Activated naive CD8-positive, alpha-beta T cell treated with anti-CD3 and anti-CD28 coated beads, Interleukin-2, amount 50 U/mL, for 16 hours (primary cell): ENCODE results near the gene FAU.

Experiments used
- DNase-seq: peaks from one replicate; pipeline ENCODE4 v3.0.0-alpha.2; 2020; ENCODE audit warnings: low read depth, low spot score

The FAU gene

DNA sequence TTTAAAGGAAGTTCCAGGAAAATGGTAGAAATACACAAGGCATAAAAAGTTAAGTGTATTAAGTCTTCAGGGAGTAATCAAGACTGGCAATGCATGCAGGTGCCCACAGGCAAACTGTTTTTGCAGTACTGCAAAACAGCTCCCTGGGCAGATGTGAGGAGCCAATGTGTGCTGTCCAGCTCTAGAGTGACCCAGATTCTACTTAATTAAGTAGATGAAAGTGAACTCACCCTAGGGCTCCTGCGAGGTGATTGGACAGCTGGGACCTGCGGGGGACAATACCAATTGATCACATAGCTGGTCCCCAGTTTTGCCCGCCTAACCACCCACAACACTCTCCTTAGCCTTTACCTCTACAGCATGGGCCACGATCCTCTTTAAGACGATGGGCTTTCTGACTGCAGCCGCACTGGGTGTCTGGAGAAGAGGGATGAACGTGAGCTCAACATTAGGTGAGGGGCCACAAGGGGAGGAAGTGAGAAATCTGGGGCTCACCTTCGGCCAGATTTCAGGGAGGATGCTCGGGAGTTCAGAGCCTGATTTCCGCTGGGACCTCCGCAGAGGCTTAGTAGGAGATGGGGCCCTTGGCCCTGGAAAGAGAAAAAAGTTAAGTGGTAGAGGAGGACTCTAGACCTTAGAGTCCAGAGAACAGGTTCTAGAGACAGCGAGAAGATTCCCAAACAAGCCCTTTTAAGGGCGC, 38.6 kb downstream of the FAU start:
- no peak for DNase-seq

DNA sequence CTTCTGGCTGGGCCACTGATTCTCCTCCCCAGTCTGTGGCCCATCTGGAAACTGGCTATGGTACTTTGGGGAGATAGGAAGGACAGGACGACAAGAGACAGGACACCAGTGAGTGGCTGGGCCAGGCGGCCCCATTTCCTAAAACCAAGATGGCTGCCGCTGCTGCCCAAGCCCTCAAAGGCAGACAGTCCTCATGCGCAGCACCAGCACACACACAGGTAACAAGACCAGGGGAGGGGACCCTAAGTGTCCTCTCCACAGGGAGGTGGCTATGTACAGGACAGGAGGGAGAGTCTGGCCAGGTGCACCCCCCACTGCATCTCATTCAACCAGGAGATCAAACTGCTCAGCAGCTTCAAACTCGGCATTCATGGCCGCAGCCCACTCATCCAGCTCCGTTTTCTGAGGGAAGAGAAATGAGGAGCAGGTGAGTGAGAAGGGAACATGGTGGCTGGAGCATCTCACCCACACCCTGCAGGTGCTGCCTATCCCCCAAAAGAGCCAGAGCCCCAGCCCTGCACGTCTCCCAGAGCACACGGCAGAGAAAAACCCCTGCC, 43.1 kb downstream of the FAU start:
- no peak for DNase-seq

DNA sequence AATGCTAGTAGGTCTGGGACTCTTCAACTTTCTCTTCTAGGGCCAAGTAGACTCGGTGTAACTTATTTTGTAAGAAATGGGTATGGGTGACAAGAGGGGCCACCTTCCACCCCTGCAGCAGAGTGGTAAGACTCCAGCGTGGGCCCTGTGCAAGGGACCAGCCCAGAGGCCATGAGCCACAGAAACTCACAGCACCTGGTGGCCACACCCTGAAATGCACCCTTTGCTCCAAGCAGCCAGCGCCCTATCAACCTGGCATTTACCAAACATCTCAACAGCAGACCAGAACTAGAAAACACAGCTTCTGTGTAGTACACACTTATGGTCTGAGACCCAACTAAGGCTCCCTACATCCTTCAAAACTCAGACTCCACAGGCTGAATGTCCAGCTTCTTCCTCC, 43.8 kb downstream of the FAU start:
- peak; percentile 25 for DNase-seq

DNA sequence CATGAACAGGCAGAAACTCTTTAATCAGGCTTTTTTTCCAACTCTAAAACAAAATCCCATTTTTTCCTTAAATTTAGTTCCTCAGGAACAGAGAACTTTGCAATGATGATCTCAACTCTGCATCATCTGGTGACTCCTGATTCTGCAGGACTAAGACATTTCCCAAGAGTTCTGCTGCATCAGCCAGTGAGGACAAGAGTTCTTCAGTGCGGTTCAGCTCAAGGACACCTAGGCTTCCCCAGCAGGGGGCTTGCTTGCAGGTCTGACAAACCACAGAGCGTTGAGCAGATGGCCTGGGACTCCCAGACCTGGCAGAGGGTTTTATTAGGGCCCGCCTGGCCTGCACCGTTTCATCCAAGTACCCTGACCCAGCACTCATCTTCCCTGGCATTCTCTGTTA, 44.5 kb downstream of the FAU start:
- no peak for DNase-seq

DNA sequence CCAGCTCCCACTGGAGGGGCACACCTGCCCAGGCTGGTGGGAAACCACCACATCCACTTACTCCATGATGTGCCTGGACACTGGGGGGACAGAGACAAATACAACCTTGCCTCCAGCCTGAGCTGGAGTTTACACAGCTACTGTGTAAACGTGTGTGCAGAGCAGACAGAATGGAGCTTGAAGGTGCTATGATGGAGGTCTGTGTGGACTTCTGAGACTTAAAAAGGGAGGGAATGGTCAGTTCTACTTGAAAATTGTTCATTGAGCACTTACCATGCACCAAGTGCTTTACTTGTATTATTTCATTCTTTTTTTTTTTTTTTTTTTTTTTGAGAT, 49.3 kb downstream of the FAU start:
- no peak for DNase-seq

DNA sequence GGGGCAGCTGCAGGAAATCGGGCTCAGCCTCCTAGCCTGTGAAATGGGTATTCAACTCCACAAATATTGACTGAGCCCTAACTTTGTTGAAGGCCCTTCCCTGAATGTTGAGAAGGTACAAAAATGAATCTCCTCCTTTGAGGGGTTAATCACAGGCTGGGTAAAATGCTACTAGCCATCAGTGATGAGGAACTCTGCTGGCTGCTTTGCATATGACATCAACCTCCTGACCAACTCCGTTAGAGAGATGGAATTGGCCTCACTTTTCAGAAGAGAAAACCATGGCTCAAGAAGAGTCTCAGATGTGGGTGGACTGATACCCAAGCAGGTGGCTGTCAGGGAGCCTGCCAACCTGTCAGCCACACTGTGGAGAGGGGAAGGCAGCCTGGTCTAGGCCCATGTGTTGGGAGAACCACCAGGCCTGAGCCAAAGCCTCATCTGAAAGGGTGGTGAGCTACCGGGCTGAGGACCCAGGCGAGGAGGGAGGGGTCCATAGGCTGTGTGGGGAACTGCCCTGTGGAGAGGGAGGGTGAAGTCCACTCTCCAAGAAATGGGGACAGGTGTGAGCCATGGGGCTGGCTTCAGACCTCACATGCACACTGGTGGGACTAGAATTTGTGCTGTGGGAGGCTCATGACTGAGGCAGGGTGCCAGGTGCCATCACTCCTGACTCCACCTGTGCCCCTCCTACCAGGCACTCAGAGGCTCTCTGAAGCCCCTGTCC, 49.9 kb downstream of the FAU start:
- DNase-seq: no peak
